Osteocyte (in vitro differentiated cells): Measurements from ENCODE around the gene COQ2. TPM values are rescaled to one million over a fixed set of nuclear protein-coding genes. Genes with fewer than 3 reads are reported as not detected.

Experiments used
- DNase-seq: peaks from one replicate; pipeline ENCODE4 v3.0.0; 2021; ENCODE audit warnings: mixed read lengths; ENCODE audit not compliant: unreplicated experiment; ENCODE audit errors: extremely low spot score
- H3K27ac Mint-ChIP-seq: one replicate; pipeline ENCODE4 v1.8.0; 2021; ENCODE audit warnings: mild to moderate bottlenecking, mixed read lengths; ENCODE audit not compliant: unreplicated experiment
- H3K27me3 Mint-ChIP-seq: one replicate; pipeline ENCODE4 v1.8.0; 2021; ENCODE audit warnings: mixed read lengths; ENCODE audit not compliant: unreplicated experiment
- H3K36me3 Mint-ChIP-seq: one replicate; pipeline ENCODE4 v1.8.0; 2021; ENCODE audit warnings: mixed read lengths; ENCODE audit not compliant: unreplicated experiment
- H3K4me1 Mint-ChIP-seq: one replicate; pipeline ENCODE4 v1.8.0; 2021; ENCODE audit warnings: mixed read lengths; ENCODE audit not compliant: unreplicated experiment
- H3K4me3 Mint-ChIP-seq: one replicate; pipeline ENCODE4 v1.8.0; 2021; ENCODE audit warnings: mild to moderate bottlenecking, moderate library complexity, mixed read lengths; ENCODE audit not compliant: unreplicated experiment
- H3K9me3 Mint-ChIP-seq: one replicate; pipeline ENCODE4 v1.8.0; 2021; ENCODE audit warnings: mixed read lengths; ENCODE audit not compliant: unreplicated experiment
- total RNA-seq: library from RNA; stranded (reverse); gene quantifications from 2 replicates; pipeline ENCODE4 v1.2.1, GENCODE V29; 2021
- TF ChIP-seq, protein P1 (sequence below): fragments of 200-600 bp; sonication (generic); IDR thresholded peaks from 2 replicates; pipeline ENCODE4 v1.5.0; 2021; ENCODE audit warnings: antibody characterized with exemption, mild to moderate bottlenecking, moderate library complexity

The COQ2 gene
- total RNA-seq, 1 donor from 2014 or later: 13.1 TPM

- Mint-ChIP-seq H3K36me3 (no peaks in the 10 kb centered on the region), H3K27ac (no peak overlapping the region), H3K9me3 (no peaks in the 10 kb centered on the region), H3K27me3 (no peaks in the 10 kb centered on the region), H3K4me3 (no peak overlapping the region), H3K4me1 (no peaks in the 10 kb centered on the region)
- TF ChIP-seq, protein P1, sequence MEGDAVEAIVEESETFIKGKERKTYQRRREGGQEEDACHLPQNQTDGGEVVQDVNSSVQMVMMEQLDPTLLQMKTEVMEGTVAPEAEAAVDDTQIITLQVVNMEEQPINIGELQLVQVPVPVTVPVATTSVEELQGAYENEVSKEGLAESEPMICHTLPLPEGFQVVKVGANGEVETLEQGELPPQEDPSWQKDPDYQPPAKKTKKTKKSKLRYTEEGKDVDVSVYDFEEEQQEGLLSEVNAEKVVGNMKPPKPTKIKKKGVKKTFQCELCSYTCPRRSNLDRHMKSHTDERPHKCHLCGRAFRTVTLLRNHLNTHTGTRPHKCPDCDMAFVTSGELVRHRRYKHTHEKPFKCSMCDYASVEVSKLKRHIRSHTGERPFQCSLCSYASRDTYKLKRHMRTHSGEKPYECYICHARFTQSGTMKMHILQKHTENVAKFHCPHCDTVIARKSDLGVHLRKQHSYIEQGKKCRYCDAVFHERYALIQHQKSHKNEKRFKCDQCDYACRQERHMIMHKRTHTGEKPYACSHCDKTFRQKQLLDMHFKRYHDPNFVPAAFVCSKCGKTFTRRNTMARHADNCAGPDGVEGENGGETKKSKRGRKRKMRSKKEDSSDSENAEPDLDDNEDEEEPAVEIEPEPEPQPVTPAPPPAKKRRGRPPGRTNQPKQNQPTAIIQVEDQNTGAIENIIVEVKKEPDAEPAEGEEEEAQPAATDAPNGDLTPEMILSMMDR: no peak
- DNase-seq: no peak
Observed at GRCh38 chr4:83231620-83232076, 53.0 kb downstream of the COQ2 start.

- H3K27me3 Mint-ChIP-seq: no peaks in the 10 kb centered on the region
- no peaks in the 10 kb centered on the region for H3K36me3 Mint-ChIP-seq
- H3K4me1 Mint-ChIP-seq: no peaks in the 10 kb centered on the region
- no peak for DNase-seq
- H3K4me3 Mint-ChIP-seq: no peak overlapping the region
- no peaks in the 10 kb centered on the region for H3K9me3 Mint-ChIP-seq
- H3K27ac Mint-ChIP-seq: no peak overlapping the region
- TF ChIP-seq, protein P1: no peak
Observed at GRCh38 chr4:83230928-83231327, 53.7 kb downstream of the COQ2 start.

GRCh38 chr4:83229791-83230190 is 54.8 kb downstream of the COQ2 start:
- DNase-seq: no peak
- TF ChIP-seq, protein P1: no peak
- H3K4me3 Mint-ChIP-seq: no peak overlapping the region
- no peaks in the 10 kb centered on the region for H3K27me3 Mint-ChIP-seq
- H3K27ac Mint-ChIP-seq: no peak overlapping the region
- no peaks in the 10 kb centered on the region for H3K36me3 Mint-ChIP-seq
- H3K9me3 Mint-ChIP-seq: no peaks in the 10 kb centered on the region
- H3K4me1 Mint-ChIP-seq: no peaks in the 10 kb centered on the region

DNA sequence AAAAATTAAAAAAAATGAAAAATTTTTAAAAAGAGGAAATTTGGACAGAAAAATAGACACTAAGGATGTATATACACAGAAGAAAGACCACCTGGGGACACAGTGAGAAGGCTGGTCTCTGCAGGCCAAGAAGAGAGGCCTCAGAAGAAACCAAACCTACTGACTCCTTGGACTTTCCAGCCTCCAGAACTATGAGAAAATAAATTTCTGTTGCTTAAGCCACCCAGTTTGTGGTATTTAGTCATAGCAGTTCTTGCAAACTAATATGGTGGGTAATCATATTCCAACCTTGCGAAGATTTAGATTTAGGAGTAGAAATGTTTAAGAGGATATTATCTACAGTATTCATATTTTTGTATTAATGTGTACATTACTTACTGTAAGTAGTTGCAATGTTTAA is 56.4 kb downstream of the COQ2 start:
- no peaks in the 10 kb centered on the region for H3K9me3 Mint-ChIP-seq
- DNase-seq: no peak
- no peaks in the 10 kb centered on the region for H3K27me3 Mint-ChIP-seq
- no peaks in the 10 kb centered on the region for H3K36me3 Mint-ChIP-seq
- no peak overlapping the region for H3K4me3 Mint-ChIP-seq
- TF ChIP-seq, protein P1: no peak
- no peak overlapping the region for H3K27ac Mint-ChIP-seq
- no peaks in the 10 kb centered on the region for H3K4me1 Mint-ChIP-seq

- Mint-ChIP-seq H3K27ac (no peak overlapping the region), H3K36me3 (no peaks in the 10 kb centered on the region), H3K4me3 (no peak overlapping the region), H3K27me3 (no peaks in the 10 kb centered on the region), H3K4me1 (no peaks in the 10 kb centered on the region), H3K9me3 (no peaks in the 10 kb centered on the region)
- TF ChIP-seq, protein P1: no peak
- DNase-seq: no peak
Observed at GRCh38 chr4:83224502-83225197, 59.9 kb downstream of the COQ2 start.
